ENCODE results near the gene KRTAP4-9.
A peak's percentile ranks its signal among the peaks of the same experiment; 100 is the strongest.
"Not testable (repeated sequence)": the region's sequence is repeated elsewhere in the genome, so short reads cannot be mapped to it uniquely, and the experiment has no call there.

The KRTAP4-9 gene

DNA sequence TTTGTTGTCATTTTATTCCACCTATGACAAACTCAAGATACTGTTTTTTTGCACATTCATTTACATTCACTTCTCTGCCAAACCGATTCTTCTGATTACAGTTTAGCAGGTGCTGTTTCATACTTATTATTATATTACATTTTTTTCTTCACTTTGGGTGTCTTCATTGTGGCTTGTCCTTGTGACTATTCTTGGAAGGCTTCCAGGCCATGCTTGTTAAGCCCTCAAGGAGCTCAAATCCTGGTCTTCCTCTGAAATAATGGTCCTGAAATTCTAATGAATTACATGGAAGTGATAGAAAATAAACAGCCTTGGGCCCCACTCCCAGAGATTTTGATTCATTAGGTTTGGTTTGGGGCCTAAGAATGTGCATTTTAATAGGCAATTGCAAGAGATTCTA lies 40.9 kb upstream of the KRTAP4-9 start:
- TF ChIP-seq, protein P1, sequence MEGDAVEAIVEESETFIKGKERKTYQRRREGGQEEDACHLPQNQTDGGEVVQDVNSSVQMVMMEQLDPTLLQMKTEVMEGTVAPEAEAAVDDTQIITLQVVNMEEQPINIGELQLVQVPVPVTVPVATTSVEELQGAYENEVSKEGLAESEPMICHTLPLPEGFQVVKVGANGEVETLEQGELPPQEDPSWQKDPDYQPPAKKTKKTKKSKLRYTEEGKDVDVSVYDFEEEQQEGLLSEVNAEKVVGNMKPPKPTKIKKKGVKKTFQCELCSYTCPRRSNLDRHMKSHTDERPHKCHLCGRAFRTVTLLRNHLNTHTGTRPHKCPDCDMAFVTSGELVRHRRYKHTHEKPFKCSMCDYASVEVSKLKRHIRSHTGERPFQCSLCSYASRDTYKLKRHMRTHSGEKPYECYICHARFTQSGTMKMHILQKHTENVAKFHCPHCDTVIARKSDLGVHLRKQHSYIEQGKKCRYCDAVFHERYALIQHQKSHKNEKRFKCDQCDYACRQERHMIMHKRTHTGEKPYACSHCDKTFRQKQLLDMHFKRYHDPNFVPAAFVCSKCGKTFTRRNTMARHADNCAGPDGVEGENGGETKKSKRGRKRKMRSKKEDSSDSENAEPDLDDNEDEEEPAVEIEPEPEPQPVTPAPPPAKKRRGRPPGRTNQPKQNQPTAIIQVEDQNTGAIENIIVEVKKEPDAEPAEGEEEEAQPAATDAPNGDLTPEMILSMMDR (IDR thresholded peaks at IDR 0.05; ENCODE audit: low read depth, low read length), result no peak
- no peak for DNase-seq (ENCODE audit: low read depth in 2 of 2)
- H3K4me3 ChIP-seq (replicated peaks in 1 of 2; ENCODE audit: low read depth in 2 of 2, low read length in 2 of 2), result no peak overlapping the region

DNA sequence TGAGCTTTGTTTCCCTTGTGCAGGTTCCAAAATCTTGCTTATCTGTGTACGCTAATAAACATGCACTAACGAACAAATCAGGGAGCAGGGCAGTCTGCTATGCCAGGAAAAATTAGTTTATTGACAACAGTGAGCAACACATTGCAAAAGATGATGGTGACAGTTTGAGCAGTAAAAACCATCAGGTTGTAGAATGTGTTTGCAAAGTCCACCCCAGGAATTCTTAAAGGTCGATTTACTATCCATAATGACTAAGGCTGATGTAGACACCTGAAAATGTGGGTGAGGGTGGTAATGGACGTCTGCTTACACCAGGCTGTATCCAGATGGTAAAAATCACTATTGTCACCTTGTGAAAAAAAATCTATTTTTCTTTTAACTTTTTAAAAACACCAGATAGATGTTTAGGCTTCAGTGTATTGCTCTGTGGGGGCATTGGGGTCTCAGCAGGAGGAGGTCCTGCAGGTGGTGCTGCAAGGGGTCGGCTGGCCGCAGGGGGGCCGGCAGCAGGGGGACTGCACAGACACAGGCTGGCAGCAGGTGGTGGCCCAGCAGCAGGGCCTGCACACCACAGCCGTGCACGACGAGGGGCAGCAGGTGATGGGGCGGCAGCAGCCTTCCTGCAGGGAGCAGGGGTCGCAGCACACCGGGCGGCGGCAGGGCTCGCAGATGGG lies 40.0 kb upstream of the KRTAP4-9 start:
- not testable (repeated sequence) for DNase-seq (ENCODE audit: low read depth in 2 of 2); H3K4me3 ChIP-seq (replicated peaks in 1 of 2; ENCODE audit: low read depth in 2 of 2, low read length in 2 of 2)

DNA sequence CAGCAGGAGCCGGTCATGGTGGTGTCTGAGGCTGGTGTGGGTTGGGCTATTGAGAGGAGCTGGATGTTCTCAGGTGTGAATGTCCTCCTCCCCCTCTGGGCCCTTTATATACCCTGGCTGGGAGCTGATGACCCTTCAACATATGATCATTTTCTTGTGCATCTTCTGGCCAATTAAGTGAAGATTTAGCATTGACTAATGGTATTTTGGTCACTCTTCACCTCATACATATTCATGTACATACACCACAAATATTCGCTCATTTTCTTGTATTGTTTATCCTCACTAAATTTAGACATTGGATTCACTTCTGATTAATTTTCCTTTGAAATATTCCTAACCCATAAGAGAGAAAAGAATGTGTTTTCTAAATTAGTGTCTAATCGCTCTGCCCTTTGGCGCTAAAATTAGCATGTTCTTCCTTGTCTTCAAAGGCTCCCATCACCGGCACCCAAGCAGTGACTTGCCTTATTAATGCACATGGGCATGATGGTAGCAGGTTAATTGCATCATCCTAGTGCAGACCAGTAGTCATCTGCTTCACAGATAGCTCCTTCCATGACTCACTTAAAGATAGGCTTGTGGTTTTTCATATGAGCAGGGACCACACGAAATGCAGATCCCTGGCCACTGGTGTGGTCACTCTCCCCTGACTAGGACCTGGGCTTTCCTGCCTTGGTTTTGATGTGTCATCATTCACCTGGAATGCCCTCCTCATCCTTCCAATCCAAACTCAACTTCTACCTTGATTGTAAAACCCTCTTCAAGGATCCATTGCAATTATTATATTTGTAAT lies 39.2 kb upstream of the KRTAP4-9 start, which contains the start of gene KRTAP2-4:
TSS of gene KRTAP2-4 (minus strand) at position 51 of the 796 bp plus-strand sequence. CDS start at position 17, 34 bp downstream.
- no peak within 1 kb of the TSS for H3K4me3 ChIP-seq (replicated peaks in 1 of 2; ENCODE audit: low read depth in 2 of 2, low read length in 2 of 2)
- DNase-seq (ENCODE audit: low read depth in 2 of 2), result peak; percentile 26 to 86
- TF ChIP-seq, protein P1 (IDR thresholded peaks at IDR 0.05; ENCODE audit: low read depth, low read length), result no peak

DNA sequence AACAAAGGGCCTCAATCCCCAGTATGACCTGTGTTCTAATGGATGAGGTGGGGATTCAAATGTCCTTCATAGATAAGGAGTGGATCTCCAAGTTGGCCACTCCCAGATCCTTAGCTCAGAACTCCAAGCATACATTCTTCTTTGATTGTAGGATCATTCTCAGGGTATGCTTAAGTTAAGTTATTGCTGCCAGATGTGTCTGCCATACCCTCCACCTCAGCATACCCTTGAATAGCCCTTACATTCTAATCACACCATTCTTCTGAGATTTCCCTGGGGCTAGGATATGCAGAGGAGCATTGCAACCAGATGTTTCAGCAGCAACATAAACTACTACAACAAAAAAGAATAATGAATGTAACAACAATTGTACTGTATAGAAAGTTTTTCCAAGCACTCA lies 37.9 kb upstream of the KRTAP4-9 start:
- TF ChIP-seq, protein P1 (IDR thresholded peaks at IDR 0.05; ENCODE audit: low read depth, low read length), result no peak
- no peak for DNase-seq (ENCODE audit: low read depth in 2 of 2)
- H3K4me3 ChIP-seq (replicated peaks in 1 of 2; ENCODE audit: low read depth in 2 of 2, low read length in 2 of 2), result no peak overlapping the region

DNA sequence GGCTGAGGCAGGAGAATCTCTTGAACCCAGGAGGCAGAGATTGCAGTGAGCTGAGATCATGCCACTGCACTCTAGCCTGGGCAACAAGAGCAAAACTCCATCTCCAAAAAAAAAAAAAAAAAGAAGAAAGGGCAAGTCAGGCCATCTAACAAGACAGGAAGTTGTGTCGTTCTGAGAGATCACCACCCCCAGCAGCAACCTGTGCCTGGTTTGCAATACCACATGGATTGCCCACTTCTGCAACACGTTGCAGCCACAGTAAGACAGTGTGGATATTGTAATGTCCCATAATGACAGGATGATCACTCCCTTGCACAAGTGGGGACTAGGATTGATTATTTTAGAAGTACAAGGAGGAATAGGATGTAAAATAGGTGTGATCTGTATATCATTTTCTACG lies 36.2 kb upstream of the KRTAP4-9 start:
- TF ChIP-seq, protein P1 (IDR thresholded peaks at IDR 0.05; ENCODE audit: low read depth, low read length), result no peak
- H3K4me3 ChIP-seq (replicated peaks in 1 of 2; ENCODE audit: low read depth in 2 of 2, low read length in 2 of 2), result no peak overlapping the region
- DNase-seq (ENCODE audit: low read depth in 2 of 2), result no peak

DNA sequence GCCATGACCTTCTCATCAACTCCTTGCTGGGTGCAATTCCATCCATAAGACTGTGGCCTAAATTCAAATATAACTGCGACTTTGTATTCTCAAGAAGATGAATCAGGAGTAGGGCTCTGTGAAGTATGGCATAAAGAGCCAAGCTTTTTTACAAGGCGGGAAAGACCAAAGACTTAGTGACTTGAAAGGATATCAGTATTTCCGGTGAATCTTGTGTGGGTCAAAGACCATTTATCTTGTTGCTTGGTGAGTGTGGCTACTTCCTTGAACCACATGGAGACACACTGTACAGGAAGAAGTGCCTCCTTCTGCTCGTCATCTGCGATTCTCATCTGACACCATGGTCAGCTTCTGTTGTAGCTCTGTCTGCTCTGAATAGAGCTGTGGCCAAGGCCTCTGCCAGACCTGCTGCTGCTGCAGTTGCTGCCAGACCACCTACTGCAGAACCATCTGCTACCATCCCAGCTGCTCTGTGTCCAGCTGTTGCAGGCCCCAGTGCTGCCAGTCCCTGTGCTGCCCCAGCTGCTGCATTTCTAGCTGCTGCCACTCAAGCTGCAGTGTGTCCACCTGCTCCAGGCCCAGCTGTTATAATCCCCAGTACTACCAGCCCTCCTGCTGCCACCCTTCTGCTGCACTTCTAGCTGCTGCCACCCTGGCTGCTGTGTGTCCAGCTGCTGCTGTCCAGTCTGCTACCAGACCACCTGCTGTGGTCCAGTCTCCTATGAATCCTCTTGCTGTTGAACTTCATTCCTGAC lies 33.4 kb upstream of the KRTAP4-9 start:
- no peak overlapping the region for H3K4me3 ChIP-seq (replicated peaks in 1 of 2; ENCODE audit: low read depth in 2 of 2, low read length in 2 of 2)
- TF ChIP-seq, protein P1 (IDR thresholded peaks at IDR 0.05; ENCODE audit: low read depth, low read length), result no peak
- no peak for DNase-seq (ENCODE audit: low read depth in 2 of 2)

DNA sequence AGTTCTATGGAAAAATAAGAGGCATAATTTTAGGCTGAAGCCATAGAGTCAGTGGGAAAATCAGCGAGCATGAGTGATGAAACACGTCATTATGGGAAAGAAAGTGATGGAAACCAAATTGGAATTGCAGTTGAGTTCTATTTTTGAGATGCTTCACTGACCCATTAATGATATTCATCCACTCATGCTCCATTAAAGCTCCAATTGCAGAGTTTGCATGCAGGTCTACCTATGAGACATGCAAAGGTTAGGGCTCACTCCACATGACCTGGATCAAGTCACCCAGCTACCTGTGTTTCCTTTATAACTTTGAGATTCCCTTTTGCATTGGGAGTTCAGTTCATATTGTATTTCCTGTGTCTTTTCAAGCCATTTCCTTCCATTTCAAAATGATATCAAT lies 31.5 kb upstream of the KRTAP4-9 start:
- DNase-seq (ENCODE audit: low read depth in 2 of 2), result no peak
- TF ChIP-seq, protein P1 (IDR thresholded peaks at IDR 0.05; ENCODE audit: low read depth, low read length), result no peak
- H3K4me3 ChIP-seq (replicated peaks in 1 of 2; ENCODE audit: low read depth in 2 of 2, low read length in 2 of 2), result no peak overlapping the region

All from cardiac fibroblast (primary cell).